ENCODE results near the gene KIF12. TPM values are rescaled to one million over a fixed set of nuclear protein-coding genes. Genes with fewer than 3 reads are reported as not detected.
"Not testable (repeated sequence)": the region's sequence is repeated elsewhere in the genome, so short reads cannot be mapped to it uniquely, and the experiment has no call there.

The KIF12 gene
- polyA plus RNA-seq, 3 donors: 129 to 148 (median 134) TPM

DNA sequence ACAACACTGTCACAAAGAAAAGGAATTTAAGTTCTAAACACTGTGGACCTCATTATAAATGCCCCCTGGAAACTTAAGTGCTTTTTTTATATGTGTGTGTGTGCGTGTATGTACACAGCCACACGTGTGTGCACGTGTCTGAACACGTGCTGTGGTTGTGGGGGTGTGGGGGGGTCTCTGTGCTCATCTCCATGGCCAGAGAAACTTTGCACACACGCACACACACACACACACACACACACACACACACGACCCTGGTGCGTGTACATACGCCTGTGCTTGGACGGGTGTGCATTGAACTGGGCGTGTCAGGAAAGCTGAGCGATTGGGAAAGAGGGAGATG is 48.9 kb downstream of the KIF12 start:
- no peak for DNase-seq (ENCODE audit: low read depth in 3 of 3, low spot score in 2 of 3)

- DNase-seq (ENCODE audit: low read depth in 3 of 3, low spot score in 2 of 3): no peak
Measured at GRCh38 chr9:114049441-114050225, 49.5 kb downstream of the KIF12 start.

GRCh38 chr9:114048533-114049415 is 50.3 kb downstream of the KIF12 start:
- DNase-seq (ENCODE audit: low read depth in 3 of 3, low spot score in 2 of 3): no peak

DNA sequence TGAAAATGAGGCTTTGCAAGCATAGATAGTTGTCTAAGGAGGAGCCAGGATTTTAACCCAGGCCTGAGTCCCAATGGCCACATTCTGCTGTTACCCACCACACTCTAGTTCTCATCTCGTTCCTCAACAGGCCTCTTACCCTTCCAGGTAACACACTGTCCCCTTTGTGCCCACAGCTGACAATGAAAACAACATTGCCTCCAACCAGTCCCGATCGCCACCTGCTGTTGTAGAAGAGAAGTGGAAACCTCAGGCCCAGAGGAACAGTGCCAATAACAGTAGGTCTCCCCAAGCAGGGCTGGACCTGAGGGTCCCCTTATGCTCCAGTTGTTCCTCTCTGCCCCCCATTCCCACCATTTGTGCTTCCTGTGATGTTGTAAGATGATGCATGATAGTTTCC is 51.4 kb downstream of the KIF12 start:
- DNase-seq (ENCODE audit: low read depth in 3 of 3, low spot score in 2 of 3): no peak

- DNase-seq (ENCODE audit: low read depth in 3 of 3, low spot score in 2 of 3): no peak
Measured at GRCh38 chr9:114046875-114047274, 52.2 kb downstream of the KIF12 start.

DNA sequence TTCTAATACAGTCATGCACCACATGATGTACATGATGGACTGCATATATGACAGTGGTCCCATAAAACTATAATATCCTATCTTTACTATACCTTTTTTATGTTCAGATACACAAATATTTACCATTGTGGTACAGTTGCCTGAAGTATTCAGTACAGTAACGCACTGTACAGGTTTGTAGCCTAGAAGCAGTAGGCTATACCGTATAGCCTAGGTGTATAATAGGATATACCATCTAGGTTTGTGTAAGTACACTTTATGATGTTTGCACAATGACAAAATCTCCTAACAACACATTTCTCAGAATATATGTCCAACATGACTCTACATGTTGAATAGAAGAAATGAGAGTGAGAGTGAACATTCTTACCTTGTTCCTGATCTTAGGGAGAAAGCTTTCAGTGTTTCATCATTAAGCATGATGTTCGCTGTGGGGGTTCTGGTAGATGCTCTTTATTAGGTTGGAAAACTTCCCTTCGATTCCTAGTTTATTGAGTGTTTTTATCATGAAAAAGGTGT is 52.8 kb downstream of the KIF12 start:
- no peak for DNase-seq (ENCODE audit: low read depth in 3 of 3, low spot score in 2 of 3)

- not testable (repeated sequence) for DNase-seq (ENCODE audit: low read depth in 3 of 3, low spot score in 2 of 3)
Measured at GRCh38 chr9:114043660-114044059, 55.4 kb downstream of the KIF12 start.

Other genes with a start within 250 kb of the KIF12 start
- gene ZNF618, start 223.0 kb downstream of the KIF12 start, polyA plus RNA-seq (ENCODE audit: insufficient read length in 3 of 3): 10 to 100 TPM; 39.7 to 41.7 (median 39.9) TPM
- gene AMBP, start 21.0 kb downstream of the KIF12 start, polyA plus RNA-seq (ENCODE audit: insufficient read length in 3 of 3): 1 to 10 TPM in 1 of 3 donors, under 1 TPM in 2; 0.83 to 1.7 (median 0.95) TPM
- gene COL27A1, start 56.2 kb upstream of the KIF12 start, polyA plus RNA-seq (ENCODE audit: insufficient read length in 3 of 3): 10 to 100 TPM; 25.1 to 26.6 (median 26.0) TPM
- gene ORM1, start 223.8 kb upstream of the KIF12 start, polyA plus RNA-seq (ENCODE audit: insufficient read length in 3 of 3): under 1 TPM in 2 of 3 donors, not detected in 1; 0.25 to 0.53 TPM
- not detected for gene ORM2, start 230.6 kb upstream of the KIF12 start, polyA plus RNA-seq (ENCODE audit: insufficient read length in 3 of 3)

Data from right renal cortex interstitium (tissue), 3 donors.